Measurements from ENCODE around the gene PEAK1.

Gene PEAK1

DNA sequence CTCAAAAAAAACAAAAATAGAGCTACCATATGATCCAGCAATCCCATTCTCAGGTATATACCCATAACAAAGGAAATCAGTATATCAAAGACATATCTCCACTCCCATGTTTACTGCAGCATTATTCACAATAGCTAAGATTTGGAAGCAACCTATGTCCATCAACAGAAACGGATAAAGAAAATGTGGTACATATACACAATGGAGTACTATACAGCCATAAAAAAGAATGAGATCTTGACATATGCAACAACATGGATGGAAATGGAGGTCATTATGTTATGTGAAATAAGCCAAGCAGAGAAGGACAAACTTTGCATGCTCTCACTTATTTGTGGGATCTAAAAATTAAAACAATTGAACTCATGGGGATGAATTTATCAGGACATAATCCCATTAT, 19.6 kb downstream of the PEAK1 start:
- DNase-seq: no peak

- no peak for DNase-seq
Observed at GRCh38 chr15:77398927-77399326, 21.0 kb downstream of the PEAK1 start.

DNA sequence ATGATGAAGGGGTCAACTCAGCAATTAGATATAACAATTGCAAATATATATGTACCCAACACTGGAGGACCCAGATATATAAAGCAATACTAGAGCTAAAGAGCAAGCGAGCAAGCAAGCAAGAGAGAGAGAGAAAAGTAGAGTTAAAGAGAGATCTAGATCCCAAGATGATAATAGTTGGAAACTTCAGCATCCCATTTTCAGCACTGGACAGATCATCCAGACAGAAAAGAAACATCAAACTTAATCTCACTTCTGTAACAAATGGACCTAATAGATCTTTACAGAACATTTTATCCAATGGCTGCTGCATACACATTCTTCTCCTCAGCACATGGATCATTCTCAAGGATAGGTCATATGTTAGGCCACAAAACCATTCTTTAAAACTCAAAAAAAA, 23.2 kb downstream of the PEAK1 start:
- DNase-seq: no peak

DNA sequence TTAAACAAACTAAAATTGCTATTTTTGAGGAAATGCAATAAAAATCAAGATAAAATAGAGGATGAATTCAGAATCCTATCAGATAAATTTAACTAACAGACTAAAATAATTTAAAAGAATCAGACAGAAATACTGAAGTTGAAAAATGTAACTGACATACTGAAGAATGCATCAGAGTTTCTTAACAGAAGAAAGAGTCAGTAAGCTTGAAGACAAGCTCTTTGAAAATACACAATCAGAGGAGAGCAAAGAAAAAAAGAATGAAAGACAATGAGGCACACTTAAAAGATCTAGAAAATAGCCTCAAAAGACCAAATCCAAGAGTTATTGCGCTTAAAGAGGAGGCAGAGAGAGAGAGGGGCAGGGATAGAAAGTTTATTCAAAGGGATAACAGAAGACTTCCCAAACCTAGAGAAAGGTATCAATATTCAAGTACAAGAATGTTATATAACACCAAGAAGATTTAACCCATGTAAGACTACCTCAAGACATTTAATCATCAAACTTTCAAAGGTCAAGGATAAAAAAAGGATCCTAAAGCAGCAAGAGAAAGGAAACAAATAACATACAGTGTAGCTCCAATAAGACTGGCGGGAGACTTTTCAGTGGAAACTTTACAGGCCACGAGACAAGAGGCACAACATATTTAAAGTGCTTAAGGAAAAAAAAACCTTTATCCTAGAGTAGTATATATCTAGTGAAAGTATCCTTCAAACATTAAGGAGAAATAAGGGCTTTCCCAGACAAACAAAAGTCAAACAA, 24.7 kb downstream of the PEAK1 start:
- DNase-seq: no peak

GRCh38 chr15:77393471-77393840, 26.4 kb downstream of the PEAK1 start:
- DNase-seq: no peak

DNA sequence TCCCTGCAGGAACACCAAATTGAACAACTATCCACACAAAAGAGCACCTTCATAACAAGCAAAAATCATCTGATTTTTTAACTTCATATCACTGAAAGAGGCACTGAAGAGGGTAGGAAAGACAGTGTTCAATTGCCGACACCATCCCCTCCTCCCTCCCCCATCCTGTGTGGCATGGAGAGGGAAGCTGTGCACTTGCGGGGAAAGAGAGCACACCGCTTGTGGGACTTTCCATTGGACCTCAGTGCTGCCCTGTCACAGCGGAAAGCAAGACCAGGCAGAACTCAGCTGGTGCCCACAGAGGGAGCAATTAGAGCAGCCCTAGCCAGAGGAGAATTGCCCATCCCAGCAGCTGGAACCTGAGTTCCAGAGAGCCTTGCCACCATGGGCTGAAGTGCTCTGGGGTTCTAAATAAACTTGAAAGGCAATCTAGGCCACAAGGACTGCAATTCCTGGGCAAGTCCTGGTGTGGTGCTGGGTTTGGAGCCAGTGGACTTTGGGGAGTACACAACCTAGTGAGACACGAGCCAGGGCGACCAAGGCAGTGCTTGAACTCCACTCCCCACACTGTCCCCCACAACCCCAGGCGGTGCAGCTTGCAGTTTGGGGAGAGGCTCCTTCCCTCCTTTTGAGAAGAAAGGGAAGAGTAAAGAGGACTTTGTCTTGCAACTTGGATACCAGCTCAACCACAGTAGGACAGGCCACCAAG, 27.0 kb downstream of the PEAK1 start:
- no peak for DNase-seq

DNA sequence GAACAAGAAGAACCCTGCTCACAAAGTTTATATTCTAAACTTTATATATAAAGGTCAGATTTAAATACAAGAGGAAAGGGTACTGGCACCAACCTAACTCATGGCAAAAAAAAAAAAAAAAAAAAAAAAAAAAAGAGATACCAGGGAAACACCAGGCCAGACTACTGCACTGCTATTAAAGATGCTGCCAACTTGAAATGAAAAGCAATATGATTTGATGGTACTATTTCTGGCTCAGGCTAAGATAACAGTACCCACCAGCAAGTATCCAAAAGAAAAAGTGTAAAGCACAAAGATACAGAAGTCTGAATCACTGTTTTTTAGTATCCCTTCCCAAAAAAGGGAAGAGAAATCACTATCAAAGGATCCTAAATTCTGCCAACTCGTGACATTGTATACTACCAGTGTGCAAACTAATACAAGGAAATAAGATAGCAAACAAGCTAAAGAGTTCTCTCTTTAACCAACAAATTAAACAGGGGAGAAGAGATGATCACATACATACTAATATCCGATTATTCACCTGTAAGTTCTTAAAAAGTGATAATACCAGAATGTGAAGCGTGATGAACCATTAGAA, 28.4 kb downstream of the PEAK1 start:
- DNase-seq: no peak

GRCh38 chr15:77387365-77388105, 32.4 kb downstream of the PEAK1 start:
- DNase-seq: no peak

GRCh38 chr15:77386626-77387025, 33.3 kb downstream of the PEAK1 start:
- DNase-seq: no peak

DNA sequence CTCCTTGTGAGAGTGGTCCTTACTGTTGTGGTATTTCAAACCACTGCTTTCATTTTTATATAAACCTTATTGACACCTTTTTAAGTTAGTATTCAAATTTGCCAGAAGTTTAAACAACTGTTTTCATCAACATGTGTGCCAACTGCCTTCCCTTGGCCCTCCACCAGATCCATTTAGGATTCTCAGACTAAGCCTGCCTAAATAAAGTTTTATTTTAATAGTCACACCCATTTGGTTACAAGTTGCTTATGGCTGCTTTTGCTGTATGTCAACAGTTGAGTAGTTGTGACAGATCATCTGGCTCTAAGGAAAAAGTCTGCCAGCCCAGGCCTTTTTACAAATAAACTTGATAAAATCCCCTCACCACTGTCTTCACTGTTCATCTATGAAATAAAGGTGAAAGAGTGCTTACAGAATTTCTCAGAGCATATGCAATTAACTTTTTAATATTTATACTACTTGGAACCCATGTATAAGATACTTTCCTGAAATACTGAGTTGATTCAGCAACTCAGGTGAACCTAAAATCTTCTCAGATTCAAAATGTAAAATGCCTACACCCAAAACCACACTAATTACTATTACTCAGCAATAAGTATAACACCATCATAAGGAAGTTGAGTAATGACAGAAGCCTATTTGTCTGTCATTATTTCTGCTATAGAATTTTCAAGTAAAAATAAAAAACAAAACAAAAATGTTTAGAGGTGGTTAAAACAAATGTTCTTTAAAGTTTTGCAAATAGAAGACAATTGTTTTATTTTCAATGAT, 35.1 kb downstream of the PEAK1 start:
- no peak for DNase-seq

GRCh38 chr15:77384086-77384485, 35.8 kb downstream of the PEAK1 start:
- no peak for DNase-seq

GRCh38 chr15:77380033-77380432, 39.9 kb downstream of the PEAK1 start:
- DNase-seq: no peak

- DNase-seq: no peak
Observed at GRCh38 chr15:77376770-77377169, 43.1 kb downstream of the PEAK1 start.

- DNase-seq: no peak
Observed at GRCh38 chr15:77375133-77375532, 44.8 kb downstream of the PEAK1 start.

- no peak for DNase-seq
Observed at GRCh38 chr15:77373441-77373840, 46.5 kb downstream of the PEAK1 start.

DNA sequence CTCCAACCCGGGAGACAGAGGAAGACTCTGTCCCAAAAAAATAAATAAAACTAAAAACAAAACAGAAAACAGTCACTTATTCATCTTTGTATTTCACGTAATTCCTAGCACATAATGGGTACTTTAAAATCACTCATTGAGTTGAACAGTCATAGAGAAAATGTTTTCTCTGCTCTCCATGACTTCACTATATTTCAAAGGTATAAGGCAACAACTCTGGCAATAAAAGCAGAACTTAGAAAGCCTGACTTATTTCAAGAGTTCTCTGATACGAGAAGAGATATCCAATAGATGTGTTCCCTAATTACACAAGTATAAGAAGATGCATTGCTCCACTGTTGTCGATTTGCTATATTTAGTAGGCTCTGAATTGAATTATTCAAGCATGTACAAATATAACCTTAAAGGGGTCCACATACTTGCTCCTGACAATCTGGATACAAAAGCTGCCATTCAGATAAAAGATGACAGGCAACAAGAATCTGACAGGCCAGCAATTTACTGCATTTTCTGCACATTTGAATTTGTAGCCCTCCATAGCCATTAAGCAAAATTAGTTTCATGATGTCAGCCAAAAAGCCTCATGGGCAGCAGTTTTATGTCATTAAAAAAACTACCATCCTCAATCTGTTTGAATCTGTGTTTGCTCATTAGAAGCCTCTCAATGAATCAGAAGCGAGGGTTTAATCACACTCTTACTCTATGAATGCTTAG, 47.9 kb downstream of the PEAK1 start:
- DNase-seq: no peak

DNA sequence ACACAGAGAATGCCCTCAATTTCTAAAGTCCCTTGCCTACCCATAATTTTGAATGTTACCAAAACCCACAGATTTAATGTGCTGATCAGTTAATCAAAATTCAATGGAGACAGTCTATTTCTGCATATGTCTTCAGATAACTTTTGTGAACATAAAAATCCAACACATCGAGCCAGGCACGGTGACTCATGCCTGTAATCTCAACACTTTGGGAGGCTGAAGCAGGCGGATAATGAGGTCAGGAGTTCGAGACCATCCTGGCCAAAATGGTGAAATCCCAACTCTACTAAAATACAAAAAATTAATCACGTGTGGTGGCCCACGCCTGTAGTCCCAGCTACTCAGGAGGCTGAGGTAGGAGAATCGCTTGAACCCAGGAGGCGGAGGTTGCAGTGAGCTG, 49.3 kb downstream of the PEAK1 start:
- DNase-seq: no peak

DNA sequence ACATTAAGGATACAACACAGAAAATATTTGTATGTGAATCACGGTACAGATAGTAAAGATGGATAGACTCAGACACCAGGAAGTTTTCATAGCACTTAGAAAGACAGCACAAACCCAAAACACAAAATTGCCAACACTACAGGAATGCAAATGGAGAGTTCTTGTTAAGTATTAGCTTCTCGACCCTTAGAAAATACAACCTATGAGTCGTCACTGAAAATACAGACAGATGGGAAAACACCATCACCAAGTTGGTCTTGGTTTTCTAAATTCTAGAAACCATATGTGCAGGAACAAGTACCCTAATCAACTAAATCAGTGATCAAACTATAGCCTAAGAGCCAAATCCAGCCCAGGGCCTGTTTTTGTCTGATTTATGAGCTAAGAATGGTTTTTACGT, 50.7 kb downstream of the PEAK1 start:
- DNase-seq: no peak

DNA sequence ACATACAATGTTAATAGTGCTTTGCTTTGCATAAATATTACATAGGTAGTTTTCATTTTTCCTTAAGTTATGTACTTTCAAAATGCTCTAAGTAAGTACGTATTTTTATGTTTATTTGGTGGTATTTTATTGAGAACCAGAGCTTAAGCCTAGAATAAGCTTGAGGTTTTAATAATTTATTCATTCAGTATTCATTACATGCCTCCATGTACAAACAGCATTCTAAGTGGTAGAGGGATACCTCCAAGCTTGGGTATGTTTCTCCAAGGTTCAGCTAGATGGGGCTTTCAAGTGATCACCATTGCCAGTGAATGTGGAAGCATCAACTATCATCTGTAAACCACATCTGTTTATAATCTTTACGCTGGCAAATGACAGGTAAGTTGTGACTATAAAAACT, 52.3 kb downstream of the PEAK1 start:
- DNase-seq: no peak

- no peak for DNase-seq
Observed at GRCh38 chr15:77361456-77361855, 58.4 kb downstream of the PEAK1 start.

- DNase-seq: no peak
Observed at GRCh38 chr15:77358545-77359240, 61.2 kb downstream of the PEAK1 start.

- no peak for DNase-seq
Observed at GRCh38 chr15:77356305-77356704, 63.6 kb downstream of the PEAK1 start.

All from activated CD4-positive, alpha-beta T cell treated with anti-CD3 and anti-CD28 coated beads, Interleukin-2, Interleukin-6, amounts not matched to agents 100 ng/mL and 50 ng/mL, durations not matched to agents 16 hours and 8 hours (primary cell).